T47D (cell line): ENCODE measurements around the gene STIM1.
"Not testable (repeated sequence)": the region's sequence is repeated elsewhere in the genome, so short reads cannot be mapped to it uniquely, and the experiment has no call there.

Source experiments
- DNase-seq, 2 experiments: peaks; one replicate each; pipeline versions ENCODE4 v3.0.0 to v3.0.0-alpha.2; 2011 to 2012; ENCODE audit warnings: low read depth in 1 of 2, low spot score in 1 of 2
- JUND ChIP-seq: IDR thresholded peaks from 2 replicates; pipeline ENCODE4 v1.6.1; 2012; ENCODE audit warnings: low read depth
- in situ Hi-C: cut with HindIII; loops from 2 replicates; pipeline ENCODE4 v1.10.0; 2016; ENCODE audit warnings: low sequenced_read_pairs, low pct_unique_long_range_greater_than_20kb

The STIM1 gene

DNA sequence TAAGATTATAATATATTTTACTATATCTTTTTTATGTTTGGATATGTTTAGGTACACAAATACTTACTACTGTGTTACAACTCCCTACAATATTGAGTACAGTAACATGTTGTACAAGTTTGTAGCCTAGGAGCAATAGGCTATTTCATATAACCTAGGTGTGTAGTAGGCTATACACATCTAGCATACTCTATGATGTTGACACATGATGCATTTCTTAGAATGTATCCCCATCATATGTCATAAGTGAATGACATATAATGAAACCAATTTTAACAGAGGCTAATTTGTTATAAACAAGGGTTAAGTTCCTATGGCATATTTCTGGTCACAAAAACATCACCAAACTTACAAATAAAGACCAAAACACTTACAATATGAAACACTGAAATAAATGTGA lies 152.7 kb downstream of the STIM1 start:
- no peak for TF ChIP-seq JUND
- in situ Hi-C loops, result no loop called here
- DNase-seq, result no peak

DNA sequence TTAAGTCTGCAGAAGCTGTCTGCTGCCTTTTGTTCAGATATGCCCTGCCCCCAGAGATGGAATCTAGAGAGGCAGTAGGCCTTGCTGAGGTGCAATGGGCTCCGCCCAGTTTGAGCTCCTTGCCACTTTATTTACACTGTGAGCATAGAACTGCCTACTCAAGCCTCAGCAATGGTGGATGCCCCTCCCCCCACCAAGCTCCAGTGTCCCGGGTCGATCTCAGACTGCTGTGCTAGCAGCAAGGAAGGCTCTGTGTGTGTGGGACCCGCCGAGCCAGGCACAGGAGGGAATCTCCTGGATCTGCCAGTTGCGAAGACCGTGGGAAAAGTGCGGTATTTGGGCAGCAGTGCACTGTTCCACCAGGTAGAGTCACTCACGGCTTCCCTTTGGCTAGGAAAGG lies 161.1 kb downstream of the STIM1 start:
- in situ Hi-C loops, result not testable (repeated sequence)
- peak in 1 of 2 experiments; percentile 22 for DNase-seq

DNA sequence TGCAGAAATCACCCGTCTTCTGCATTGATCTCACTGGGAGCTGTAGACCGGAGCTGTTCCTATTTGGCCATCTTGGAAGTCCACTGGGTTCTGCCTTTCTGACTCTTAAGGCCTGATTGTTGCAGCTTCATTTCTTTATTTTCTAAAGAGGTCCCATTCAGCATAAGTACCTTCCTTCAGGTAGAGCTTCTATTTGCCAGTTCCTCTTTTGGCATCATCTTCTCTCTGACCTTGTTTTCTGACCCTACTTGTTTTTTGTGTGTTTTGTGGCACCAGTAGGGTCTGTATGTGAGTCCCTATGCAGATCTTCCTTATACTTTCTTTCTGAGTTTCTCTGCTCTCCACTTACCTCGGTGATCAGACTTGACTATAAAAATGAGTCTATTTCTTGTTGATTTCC lies 161.7 kb downstream of the STIM1 start:
- no peak for TF ChIP-seq JUND
- in situ Hi-C loops, result no loop called here
- no peak for DNase-seq

DNA sequence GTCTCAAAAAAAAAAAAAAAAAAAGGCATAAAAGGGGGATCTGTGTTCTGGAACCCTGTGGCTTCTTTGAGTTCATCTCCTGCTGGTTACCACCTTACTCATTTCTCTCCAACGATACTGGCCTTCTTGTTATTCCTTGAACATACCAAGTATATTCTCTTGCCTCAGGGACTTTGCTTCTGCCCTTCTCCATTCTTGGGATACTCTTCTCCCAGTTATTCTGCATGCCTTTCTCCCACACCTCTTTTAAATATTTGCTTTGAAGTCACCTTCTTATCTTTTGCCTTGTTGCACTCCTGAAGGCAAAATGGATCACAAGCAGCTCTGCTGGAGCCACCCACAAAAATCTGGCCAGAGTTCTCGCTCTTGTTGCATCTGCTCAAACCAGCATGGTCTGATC lies 163.2 kb downstream of the STIM1 start:
- in situ Hi-C loops, result no loop called here
- DNase-seq, result peak in 1 of 2 experiments; percentile 26
- no peak for TF ChIP-seq JUND

DNA sequence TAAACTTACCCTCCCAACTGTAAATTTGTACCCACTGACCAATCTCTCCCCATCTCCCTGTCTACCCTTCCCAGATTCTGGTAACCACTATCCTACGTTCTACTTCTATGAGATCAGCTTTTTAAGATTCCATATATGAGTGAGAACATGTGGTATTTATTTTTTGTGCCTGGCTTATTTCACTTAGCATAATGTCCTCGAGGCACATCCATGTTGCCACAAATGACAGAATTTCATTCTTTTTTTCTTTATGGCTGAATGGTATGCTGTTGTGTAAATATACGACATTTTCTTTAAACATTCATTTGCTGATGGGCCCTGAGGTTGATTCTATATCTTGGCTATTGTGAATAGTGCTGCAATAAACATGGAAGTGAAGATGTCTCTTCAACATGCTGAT lies 164.4 kb downstream of the STIM1 start:
- TF ChIP-seq JUND, result no peak
- in situ Hi-C loops, result no loop called here
- no peak for DNase-seq

DNA sequence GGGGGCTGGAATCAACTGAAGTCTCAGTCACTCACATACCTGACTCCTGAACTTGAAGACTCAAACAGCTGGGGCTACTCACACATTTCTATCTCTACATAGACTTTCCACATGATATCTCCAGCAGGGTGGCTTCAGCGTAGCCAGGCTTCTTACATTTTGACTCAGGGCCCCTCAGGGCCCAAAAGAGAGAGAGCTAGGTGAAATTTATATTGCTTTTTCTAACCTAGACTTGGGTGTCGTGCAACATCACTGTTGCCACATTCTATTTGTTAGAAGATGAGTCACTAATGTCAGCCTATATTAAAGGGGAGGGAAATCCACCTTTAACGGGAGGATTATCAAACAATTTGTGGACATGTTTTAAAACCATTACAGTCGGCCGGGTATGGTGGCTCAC lies 167.2 kb downstream of the STIM1 start:
- in situ Hi-C loops, result no loop called here
- TF ChIP-seq JUND, result no peak
- no peak for DNase-seq

DNA sequence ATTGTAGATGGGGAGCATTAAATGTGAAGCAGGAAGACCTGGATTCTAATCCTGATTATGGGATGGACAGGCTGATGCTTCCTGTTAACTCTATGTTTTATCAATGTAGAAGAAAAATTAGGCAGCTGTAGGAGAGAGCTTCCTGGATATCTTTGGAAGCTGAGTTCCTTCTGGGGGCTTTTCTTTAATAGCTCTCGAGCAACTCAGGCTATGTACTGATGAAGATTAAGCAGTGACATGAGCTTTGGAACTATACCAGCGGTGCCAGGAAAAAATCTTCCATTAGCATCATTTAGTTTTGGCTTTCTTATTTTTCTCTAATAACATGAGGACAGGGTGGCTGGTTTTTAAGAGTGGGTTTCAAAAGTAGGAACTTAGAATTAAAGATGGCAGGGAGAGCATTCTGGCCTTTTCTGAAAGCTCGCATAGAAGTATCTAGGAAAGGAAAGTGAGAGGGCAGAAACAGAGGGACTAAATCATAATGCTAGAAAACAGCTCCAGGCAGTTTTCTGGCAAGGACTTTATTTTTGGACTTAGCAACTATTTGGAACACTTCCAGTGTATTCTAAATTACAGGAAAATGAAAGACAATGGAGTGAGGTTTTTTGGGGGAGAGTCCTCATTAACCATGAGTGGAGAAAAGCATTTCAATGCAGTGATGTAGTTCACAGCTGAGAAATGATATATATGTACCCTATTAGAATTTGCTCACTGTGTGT lies 169.9 kb downstream of the STIM1 start:
- no peak for TF ChIP-seq JUND
- in situ Hi-C loops, result no loop called here
- DNase-seq, result no peak

DNA sequence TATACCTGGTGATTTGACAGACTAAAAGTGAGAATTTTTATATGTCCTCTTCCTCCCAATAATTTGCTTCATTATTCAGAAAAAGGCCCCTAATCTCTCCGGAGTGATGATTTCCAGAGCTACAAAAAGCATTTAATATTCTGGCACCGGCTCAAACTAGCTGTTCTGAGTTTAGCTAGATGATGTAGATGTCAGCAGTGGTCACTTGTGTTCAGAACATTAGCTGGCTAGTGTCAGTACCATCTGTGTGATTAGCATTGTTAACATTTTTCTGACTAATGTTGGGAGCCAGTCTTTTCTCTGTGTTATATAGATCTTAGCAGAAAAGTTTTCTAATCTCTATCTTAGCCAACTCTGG lies 170.5 kb downstream of the STIM1 start:
- in situ Hi-C loops, result no loop called here
- DNase-seq, result no peak

DNA sequence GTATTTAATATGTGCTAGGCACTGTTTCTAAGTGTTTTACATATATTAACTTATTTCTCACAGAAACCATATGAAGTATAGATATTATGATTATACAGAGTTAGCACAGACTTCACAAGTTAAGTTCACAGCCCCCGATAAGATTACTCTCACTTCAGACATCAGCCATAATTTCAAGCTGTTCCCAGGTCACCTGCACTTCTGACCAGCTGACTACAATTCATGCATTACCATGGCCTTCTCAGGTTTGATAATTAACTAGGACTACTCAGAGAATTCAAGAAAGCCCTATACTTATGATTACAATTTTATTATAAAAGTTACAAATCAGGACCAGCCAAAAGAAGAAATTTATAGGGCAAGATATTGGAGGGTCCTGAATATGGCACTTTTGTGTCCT lies 170.9 kb downstream of the STIM1 start:
- no peak for TF ChIP-seq JUND
- DNase-seq, result no peak

More for the DNA sequence above, 170.5 kb downstream of the STIM1 start:
- no peak for TF ChIP-seq JUND

DNA sequence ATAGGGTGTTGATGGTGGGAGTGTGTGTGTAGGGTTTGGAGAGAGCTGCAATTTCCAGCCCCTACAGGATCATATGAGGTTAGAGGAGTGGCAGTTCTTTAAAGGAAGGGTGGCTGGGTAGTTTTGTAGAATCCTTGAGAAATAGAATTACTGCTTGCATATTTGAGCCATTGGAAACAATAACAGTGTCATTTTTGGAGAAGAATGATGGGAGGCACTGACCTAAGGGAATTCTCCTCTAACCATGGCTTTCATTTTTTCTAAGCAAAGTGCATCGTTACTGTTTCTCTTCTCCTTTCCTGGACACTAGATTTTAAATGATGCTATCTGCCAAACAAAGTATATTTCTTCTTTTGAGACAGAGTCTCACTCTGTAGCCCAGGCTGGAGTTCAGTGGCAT lies 172.3 kb downstream of the STIM1 start:
- DNase-seq, result no peak
- in situ Hi-C loops, result no loop called here
- no peak for TF ChIP-seq JUND

More for the DNA sequence above, 170.9 kb downstream of the STIM1 start:
- in situ Hi-C loops, result no loop called here

DNA sequence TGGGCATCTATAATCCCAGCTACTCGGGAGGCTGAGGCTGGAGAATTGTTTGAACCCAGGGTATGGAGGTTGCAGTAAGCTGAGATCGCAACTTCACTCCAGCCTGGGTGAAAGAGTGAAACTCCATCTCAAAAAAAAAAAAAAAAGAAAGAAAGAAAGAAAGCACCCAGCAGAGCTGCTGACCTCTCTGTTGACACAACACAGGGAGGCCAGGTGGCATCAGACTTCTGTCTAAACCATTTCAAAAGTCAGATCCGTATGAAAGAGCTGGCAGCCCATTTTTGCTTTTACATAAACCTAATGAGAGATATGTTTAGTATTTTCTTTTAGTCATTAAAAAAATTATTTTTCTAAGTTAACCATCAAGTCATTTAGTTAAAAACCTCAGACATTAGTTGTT lies 174.7 kb downstream of the STIM1 start:
- in situ Hi-C loops, result no loop called here
- no peak for DNase-seq
- TF ChIP-seq JUND, result no peak

DNA sequence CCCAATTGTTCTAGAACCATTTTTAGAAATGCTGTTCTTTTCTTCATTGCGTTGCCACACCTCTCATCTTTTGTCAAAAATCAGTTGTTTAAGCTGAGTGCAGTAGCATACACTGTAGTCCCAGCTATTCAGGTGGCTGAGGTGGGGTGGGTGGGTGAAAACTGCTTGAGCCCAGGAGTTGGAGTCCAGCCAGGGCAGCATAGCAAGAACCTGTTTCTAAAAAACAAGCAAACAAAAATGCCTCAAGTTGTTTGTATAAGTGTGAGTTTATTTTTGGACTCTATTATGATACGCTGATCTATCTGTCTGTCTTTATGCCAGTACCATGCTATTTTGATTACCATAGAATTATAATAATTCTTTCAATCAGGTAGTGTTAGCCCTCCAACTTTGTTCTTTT lies 176.6 kb downstream of the STIM1 start:
- in situ Hi-C loops, result no loop called here
- DNase-seq, result peak in 1 of 2 experiments; percentile 50
- no peak for TF ChIP-seq JUND

DNA sequence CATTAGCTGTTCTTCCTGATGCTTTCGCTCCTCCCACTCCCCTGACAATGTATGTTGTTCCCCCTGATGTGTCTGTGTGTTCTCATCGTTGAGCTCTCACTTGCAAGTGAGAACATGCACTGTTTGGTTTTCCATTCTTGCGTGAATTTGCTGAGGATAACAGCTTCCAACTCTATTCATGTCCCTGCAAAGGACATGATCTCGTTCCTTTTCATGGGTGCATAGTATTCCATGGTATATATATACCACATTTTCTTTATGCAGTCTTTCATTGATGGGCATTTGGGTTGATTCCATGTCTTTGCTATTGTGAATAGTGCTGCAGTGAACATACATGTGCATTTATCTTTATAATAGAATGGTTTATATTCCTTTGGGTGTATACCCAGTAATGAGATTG lies 180.5 kb downstream of the STIM1 start:
- in situ Hi-C loops, result no loop called here
- DNase-seq, result no peak
- TF ChIP-seq JUND, result no peak

DNA sequence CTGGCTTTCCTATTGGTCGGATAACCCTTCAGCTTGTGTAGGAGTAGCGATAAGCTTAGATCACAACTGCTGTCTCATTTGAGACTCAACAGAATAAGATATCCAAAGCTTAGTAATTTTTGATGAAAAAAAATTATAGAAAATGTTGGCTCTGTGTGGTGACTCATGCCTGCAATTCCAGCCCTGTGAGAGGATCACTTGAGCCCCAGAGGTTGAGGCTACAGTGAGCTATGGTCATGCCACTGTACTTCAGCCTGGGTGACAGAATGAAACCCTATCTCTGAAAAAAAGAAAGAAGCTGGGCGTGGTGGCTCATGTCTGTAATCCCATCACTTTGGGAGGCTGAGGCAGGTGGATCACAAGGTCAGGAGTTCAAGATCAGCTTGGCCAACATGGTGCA lies 183.5 kb downstream of the STIM1 start:
- in situ Hi-C loops, result no loop called here
- DNase-seq, result no peak
- TF ChIP-seq JUND, result no peak
